ENCODE measurements around the gene MDGA2.

The MDGA2 gene

DNA sequence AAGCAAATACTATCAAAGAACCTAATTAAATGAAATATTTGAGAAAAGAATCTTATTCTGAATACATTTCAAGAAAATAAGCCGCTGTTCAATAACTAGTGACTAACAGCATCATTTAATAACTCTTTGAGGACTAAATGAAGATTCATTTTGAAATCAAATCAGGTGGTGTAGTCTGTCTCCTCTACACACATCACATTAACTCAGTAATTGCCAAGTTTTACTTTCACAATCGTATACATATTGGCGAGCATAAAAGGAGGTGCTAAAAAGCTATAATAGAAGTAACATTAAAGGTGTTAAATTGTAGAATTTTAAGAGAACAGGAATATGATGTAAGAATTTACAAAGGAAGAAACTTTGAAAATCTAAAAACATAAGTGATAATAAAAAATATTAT lies 185.1 kb downstream of the MDGA2 start:
- no peak for DNase-seq (ENCODE audit: low read depth in 2 of 2)

DNA sequence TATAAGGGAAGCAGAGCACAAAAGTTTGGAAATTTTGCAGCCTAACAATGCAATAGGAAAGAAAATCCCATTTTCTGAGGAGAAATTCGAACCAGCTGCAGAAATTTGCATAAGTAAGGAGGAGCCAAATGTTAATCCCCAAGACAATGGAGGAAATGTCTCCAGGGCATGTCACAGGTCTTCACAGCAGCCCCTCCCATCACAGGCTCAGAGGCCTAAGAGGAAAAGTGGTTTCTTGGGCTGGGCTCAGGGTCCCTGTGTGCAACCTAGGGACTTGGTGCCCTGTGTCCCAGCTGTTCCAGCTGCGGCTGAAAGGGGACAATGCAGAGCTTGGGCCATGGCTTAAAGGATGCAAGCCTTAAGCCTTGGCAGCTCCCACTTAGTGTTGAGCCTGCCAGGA lies 190.0 kb downstream of the MDGA2 start:
- no peak for DNase-seq (ENCODE audit: low read depth in 2 of 2)

DNA sequence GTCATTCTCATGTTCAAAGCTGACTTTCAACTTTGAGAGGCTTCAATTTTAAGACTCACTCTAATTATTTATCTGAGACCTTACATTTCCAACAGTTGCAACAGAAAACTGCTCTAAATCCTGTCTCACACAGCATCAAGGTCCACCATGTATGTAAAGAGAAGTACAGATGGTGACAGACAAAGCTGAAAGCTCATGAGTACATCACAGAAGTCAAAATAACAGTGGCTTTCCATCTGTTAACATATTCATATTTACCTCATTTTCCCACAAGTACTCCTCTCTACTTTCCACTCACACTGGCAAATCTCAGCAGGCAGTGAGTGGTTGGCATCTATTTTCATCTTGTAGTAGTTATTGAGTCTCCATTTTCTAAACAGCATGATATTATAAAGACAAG lies 192.0 kb downstream of the MDGA2 start:
- no peak for DNase-seq (ENCODE audit: low read depth in 2 of 2)

DNA sequence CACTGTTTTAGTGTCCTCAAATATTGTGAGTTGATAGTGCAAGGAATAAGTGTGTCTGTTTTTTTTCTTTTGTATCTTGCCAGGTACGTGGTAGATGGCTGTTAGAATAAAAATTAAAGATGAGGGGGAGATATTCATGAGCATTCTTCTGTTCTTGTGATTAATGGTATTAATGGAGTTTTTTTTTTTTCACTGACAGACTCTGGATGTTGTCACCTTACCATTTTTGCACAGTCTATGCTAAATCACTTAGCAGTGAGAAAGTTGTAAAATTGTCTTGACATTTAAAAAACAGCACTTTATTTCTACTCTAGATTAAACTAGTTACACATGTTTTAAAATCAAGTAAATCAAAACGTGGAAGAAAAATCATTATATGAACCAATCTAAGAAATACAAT lies 204.3 kb downstream of the MDGA2 start:
- DNase-seq (ENCODE audit: low read depth in 2 of 2): no peak

DNA sequence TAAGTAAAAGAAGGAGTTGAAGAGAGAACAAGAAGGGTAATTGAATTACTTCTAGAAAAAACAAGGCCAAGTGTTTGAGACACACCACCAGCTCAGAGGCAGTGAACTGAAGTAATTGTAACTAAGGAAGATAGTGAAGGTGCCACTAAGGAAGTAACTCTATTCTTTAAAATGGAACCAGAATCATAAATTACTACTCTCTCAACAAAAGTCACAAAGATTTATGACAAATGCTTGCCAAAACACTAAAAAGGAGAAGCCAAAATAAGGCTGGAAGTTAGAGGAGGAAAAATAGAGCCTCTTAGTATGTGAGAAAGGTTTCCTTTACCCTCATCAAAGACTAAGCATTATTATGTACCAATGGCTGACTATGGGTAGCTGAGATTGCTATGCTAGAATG lies 208.5 kb downstream of the MDGA2 start:
- DNase-seq (ENCODE audit: low read depth in 2 of 2): no peak

DNA sequence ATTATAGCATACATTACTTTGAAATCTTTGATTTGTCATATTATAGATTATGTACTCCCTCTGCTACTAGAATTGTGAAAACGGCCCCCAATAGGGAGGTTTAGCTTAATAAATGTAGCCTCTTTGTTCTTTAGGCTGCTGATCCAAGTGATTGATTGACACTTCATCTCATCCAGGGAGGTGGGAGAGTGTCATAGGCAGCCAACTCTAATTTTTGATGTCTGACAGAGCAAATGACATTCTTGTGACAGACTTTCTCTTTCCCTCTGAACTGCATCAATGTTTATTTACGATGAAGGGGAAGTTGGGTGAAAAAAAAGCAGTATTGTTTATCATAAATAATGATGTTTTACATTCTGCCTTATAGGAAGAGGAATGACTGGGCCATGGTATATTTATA lies 221.4 kb downstream of the MDGA2 start:
- DNase-seq (ENCODE audit: low read depth in 2 of 2): no peak

DNA sequence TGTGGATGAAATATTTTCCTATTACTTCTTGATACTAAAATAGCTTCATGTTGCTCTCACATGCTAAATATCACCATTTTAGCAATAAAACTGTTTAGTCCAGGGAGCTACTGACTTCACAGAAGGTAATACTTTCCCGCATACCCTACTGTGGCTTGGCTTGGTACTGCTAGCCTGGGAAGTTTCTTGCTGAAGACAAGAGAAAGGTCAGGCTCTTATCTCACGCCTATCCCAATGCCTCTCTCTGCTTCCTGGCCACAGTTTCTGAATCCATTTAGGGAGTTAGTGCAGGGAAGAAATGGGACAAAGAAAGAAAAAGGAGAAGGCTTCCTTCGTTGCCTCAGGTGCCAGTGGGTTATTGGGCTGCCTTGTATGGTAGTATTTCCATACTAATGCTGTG lies 228.3 kb downstream of the MDGA2 start:
- DNase-seq (ENCODE audit: low read depth in 2 of 2): no peak

DNA sequence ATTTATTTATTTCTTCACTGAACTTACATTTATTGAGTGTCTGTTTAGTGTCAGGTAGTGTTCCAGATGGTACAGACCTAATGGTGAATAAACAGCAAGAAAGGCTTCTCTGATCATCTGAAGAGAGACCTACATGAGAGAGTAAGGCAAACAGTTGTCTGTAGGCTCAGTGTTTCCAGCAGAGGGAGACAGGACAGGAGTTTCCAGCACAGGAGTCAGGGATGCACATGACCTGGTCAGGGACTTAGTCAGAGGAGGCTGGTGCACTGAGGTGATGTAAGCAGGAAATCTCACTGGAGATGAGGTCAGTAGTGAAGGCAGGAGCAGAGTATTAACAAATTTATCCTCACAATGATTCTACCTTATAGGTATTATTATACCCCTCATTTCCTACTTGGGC lies 233.2 kb downstream of the MDGA2 start:
- no peak for DNase-seq (ENCODE audit: low read depth in 2 of 2)

DNA sequence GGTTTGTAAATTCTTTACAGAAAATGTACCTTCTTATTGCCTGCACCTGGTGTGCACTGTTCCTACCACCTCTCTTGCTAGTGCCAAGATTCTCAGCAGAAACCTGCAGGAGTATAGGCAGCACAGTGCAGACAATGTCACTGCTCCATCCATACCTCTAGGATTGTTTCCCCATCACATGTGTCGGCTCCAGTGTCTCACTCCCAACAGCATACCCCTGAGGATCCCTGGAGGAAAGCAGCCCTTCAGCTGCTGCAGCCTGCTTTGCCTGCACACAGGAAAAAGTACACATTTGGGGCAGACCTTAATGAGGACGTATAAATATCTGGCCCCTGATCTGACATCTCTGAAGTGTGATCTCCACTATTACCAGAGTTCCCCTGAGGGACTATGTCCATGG lies 235.5 kb downstream of the MDGA2 start:
- no peak for DNase-seq (ENCODE audit: low read depth in 2 of 2)

DNA sequence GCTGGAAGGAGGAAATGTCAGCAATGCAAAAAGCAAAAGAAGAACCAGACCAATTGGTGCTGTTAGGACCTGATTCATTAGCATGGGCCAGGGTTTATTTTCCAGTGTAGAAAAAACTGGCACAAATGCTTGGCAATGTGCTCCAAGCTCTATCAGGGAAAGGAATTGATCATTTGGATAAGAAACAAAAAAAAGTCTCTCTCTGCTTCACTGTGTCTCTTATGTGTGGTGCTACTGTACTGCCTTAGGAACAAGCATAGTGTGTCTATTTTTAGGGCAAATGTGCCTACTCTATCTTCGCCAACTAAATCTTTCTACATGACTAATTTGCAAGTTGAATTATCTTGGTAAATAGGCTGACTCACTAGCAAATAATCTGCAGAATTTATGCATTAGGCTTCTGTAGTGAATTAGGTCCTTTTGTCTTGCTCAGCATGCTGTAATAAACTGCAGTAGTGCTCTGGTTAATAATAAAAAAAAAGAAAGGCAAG lies 236.7 kb downstream of the MDGA2 start:
- no peak for DNase-seq (ENCODE audit: low read depth in 2 of 2)

DNA sequence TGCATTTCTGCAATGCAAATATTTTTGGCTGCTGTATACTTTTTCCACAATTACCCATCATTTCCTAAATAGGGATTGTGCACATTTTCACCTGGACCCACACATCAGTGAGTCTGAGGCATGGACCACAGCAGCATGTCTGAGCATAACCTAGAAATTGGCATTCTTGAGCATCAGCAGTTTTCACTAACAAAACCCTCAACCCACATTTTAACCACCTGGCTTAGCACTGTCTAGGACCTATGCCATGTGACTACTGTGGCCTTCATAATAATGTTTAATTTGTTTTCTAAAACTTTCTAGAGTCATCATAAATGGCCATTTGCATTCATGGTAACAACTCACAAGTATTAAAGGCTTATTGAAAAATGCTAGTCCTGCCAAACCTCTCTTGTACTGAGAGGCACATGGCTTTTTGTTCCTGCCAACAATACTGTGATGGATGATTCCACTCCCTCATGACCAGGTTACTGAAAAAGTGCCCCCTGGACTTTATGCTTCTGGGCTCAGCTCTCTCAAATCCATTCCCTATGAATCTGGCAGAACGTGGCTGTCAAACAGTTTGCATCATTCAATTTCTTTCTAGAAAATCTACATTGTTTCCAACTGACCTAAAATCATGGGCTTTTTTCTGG lies 240.0 kb downstream of the MDGA2 start:
- DNase-seq (ENCODE audit: low read depth in 2 of 2): no peak

DNA sequence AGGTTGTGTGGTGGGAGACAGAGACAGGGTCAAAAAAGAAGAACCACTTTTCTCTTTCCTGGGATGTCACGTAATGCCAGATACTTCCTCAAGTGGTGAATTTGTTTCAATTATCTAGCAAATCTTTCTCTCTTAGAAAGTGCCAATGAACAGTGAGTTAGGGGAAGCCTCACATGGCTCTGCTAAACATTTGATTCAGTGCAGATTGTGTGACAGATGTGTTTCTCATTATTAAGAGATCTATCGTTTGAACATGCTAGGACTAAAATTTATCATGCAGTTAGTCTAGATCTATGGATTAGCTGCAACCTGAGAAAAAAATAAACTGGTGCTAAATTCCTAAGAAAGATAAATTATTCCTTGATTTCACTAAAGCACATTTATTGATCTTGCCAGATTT lies 247.8 kb downstream of the MDGA2 start:
- DNase-seq (ENCODE audit: low read depth in 2 of 2): no peak

DNA sequence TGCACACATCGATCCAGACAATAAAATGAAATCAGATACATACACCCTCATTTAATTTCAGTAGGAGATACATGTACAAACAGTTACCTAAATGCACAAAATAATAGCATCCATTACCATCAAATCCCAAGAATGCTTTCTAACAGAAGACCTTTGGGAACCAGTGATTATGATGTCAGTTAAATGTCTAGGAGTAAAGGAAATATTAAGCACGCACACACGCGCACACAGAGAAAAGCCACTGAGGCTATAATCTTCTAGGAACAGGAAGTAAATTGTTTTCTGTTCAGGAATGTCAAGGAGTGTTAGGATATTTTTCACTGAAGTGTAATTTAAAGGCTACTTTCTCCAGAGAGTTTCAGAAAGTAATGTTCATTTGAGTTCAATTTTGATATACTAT lies 250.1 kb downstream of the MDGA2 start:
- no peak for DNase-seq (ENCODE audit: low read depth in 2 of 2)

DNA sequence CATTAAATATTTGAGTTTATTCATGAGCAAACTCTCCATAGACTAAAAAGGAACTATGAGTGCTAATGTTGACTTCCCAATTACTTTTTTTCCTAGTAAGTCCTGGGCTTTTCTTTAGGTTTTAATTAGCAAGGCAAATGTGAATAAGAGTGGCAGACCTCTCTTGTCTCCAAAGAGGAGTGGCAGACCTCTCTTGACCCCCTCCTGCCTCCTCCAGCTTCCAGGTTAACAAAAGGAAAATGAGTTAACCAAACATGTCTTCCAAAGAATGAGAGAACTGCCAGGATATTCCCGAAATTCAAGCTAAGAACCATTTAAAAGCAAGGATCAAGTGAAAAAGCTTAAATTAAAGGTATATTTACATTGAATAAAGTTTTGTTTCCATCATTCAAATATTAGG lies 253.2 kb downstream of the MDGA2 start:
- no peak for DNase-seq (ENCODE audit: low read depth in 2 of 2)

DNA sequence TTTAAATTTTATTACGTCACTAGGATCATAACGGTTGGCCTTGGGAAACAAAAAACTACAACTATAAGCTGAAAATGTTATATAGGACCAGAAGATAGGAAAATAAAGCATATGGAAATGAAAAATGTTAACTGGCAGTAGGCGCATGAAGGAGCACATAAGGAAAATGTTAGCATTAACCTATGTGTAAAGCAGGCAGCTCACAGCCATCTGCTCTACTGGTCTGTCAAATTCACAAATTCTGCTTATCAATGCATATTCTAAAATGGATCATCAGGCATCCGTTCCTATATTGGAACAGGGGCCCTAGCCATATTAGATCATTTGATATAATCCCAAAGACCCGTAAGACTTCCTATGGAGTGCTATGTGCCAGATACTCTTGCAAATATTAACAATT lies 263.9 kb downstream of the MDGA2 start:
- no peak for DNase-seq (ENCODE audit: low read depth in 2 of 2)

DNA sequence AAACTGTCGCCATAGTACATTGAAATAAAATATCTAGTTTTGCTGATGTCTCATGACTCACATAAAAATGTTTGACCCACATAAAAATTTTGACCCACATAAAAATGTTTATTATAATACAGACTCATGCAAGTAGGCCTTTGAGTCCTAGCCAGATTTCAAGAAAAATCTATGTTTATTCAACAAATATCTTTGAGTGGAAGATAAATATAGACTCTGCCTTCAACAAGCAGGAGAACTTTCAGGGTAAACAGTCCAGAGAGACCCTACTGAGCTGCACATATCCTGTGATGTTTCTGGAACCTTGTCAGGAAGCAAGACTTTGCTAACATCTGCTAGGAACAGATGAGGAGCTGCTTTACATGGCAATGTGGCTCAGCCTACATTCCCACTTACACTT lies 283.1 kb downstream of the MDGA2 start:
- DNase-seq (ENCODE audit: low read depth in 2 of 2): no peak

DNA sequence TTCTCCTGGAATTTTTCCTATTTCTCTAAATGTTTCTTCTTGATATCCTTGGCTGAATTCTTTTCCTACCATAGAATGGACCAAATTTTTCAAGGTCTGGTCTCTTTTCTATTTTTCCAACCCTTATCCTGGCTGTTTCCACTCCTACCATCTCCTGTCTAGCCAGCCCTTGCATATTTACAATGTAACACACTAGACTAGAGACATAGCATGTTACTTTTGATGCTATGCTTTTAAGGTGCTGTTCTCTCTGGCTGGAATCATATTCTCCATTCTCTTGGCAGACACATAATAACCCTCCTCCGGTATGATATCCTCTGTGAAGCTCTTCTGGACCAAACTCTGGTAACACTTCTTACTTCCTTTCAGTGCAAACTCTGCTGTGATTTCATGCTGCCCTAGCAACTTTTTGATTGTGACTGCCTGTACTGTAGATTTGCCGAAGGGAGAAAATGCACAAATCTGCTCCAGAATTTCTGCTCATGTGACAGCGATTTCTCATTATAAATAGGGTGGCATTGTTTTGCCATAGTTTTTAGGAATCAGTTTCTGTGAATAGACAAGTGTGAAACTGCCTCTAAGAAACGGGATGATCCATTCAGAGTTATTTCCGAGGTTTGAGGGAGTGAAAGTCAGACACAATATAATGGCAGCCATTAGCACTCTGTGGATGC lies 284.4 kb downstream of the MDGA2 start:
- no peak for DNase-seq (ENCODE audit: low read depth in 2 of 2)

DNA sequence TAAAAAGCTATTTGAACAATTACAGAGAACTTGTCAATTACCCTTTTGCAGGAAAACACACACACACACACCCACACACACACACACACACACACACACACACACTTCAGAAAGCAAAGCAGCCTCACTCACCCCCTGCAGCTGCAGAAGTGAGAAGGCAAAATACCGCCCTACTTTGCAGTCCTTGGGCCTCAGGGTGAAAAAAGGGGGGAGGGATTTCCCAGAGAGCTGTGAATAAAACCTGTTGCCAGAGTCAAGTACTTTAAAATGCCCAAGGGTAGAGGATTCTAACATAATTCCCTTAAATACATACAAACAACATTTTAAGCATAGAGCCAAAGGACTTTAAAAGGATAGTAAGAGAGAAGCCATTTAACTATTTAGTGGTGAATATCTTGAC lies 285.9 kb downstream of the MDGA2 start:
- DNase-seq (ENCODE audit: low read depth in 2 of 2): no peak

DNA sequence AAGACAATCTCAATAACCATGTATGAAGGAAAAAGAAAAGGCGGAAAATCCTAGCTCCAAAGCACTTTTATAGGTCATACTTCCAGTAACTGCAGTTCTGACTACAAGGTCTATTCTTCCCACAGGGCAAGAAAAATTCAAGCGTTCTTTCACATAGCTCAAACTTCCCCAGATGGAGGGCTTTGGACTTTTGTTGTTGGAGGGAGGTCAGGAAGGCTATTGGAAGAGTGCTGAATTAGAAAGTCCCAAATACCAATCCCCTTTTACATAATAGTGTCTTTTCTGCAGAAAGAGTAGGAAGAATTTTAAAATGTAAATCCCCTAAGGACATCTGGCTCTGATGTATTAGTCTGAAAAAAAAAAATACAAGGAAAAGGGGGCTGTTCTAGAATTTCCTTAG lies 309.4 kb downstream of the MDGA2 start:
- no peak for DNase-seq (ENCODE audit: low read depth in 2 of 2)

DNA sequence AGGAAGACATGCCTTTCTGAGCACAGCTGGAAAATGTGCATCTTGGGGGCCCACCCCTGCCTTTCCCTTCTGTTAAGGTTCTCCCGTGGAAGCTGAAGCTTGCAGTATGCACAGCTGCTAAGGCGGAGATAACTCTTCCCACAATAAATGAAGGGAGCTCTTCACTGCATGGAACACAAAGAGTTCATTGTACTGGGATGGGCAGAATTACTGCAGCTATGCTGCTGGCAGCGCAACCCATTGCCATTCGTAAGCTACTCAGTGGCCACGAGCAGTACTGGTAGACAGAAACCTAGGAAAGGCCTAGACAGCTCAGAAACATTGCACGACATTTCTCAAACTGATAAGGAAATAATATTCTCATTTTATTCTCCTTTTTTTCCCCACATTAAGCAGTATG lies 310.2 kb downstream of the MDGA2 start:
- DNase-seq (ENCODE audit: low read depth in 2 of 2): no peak

DNA sequence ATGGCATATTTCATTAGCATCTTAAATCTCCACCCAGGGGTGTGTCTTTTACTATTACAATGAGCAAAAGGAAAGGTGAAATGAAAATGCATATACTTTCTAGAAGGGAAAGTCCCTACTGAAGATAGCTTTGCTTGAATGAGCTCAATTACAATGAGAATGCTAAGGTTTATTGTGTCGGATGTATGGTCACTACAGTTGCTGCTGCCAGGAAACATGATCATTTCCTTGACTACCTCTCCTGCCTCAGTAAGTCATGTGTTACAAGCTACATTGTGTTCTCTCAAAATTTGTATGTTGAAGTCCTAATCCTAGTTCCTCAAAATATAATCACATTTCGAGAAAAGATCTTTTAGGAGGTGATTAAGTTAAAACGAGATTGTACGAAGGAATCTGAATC lies 322.2 kb downstream of the MDGA2 start:
- no peak for DNase-seq (ENCODE audit: low read depth in 2 of 2)

DNA sequence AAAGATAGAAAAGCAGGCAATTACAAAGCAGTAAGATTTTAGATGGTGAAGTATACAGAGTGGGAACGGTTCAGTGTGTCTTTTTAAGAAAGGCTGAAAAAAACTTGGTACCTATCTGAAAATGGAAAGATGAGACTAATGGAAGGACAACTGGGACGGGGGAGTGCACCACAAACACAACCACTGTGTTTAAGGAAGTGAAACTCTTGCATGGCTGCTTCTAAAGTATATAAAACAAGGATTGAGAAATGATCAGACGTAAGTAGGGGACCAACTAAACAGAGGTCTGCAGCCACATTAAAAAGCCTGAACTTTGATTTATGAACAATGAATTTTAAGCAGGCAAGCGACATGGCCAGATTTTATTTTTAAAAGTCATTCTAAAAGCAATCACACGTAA lies 328.6 kb downstream of the MDGA2 start:
- DNase-seq (ENCODE audit: low read depth in 2 of 2): no peak

DNA sequence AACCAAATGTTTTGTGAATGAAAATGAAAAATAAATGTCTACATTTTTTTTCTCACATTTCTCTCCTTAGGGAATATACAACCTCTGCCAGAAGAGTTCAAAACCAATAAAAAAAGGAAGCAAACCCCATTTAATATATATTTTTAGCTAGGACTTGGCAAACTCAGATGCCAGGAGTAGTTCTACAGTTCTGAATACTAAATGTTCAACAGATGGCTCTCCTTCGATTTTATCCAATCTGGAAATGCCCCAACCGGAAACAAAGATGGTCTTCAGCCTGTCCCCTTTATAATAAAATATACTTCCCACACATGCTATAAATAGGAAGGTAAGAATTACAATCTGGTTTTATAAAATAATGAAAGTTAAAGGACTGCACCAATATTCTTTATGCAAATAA lies 330.4 kb downstream of the MDGA2 start:
- DNase-seq (ENCODE audit: low read depth in 2 of 2): no peak

DNA sequence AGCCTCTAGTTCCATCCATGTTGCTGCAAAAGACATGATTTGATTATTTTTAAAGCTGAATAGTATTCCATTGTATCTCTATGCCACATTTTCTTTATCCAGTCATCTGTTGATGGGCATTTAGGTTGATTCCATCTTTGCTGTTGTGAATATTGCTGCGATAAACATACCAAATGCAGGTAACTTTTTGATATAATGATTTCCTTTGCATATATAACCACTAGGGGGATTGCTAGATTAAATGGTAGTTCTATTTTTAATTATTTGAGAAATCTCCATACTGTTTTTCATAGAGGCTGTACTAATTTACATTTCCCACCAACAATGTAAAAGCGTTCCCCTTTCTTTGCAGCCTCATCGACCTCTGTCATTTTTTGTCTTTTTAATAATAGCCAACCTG lies 342.5 kb downstream of the MDGA2 start:
- DNase-seq (ENCODE audit: low read depth in 2 of 2): no peak
